Stomach (tissue), 4 donors: ENCODE results near the gene COL8A2.

ENCODE experiments used
- EP300 ChIP-seq: sonication (generic); formaldehyde crosslinking; IDR thresholded peaks from one replicate; pipeline ENCODE4 v1.6.1; 2017; ENCODE audit warnings: antibody characterized with exemption
- TF ChIP-seq, protein P1 (sequence below), 7 experiments: fragments of 450-650 bp in 4 of 7; fragments of 200-600 bp in 3 of 7; sonication (generic) in 3 of 7; IDR thresholded peaks; one replicate each; pipeline ENCODE4 v1.5.1; 2016 to 2019; ENCODE audit warnings: antibody characterized with exemption in 7 of 7, control low read depth in 2 of 7, mild to moderate bottlenecking in 1 of 7

DNA sequence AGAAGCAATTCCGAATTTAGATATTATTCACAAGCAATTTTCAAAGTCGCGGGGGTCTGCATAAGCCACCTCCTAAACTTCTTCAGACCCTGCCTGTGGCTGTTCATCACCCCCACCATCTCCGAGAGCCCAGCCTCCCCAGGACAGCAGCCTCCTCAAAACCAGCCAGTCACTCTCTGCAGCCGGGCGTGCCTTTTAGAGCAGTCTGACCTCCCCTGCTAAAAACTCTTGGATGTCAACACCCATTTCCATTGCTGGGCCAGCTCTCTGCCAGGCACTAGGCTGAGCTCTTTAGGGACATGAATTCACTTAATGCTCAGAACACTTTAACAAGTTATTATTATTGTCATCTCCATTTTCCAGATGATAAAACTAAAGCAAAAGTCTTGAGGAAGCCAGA is 24.6 kb downstream of the COL8A2 start:
- TF ChIP-seq, protein P1, sequence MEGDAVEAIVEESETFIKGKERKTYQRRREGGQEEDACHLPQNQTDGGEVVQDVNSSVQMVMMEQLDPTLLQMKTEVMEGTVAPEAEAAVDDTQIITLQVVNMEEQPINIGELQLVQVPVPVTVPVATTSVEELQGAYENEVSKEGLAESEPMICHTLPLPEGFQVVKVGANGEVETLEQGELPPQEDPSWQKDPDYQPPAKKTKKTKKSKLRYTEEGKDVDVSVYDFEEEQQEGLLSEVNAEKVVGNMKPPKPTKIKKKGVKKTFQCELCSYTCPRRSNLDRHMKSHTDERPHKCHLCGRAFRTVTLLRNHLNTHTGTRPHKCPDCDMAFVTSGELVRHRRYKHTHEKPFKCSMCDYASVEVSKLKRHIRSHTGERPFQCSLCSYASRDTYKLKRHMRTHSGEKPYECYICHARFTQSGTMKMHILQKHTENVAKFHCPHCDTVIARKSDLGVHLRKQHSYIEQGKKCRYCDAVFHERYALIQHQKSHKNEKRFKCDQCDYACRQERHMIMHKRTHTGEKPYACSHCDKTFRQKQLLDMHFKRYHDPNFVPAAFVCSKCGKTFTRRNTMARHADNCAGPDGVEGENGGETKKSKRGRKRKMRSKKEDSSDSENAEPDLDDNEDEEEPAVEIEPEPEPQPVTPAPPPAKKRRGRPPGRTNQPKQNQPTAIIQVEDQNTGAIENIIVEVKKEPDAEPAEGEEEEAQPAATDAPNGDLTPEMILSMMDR (IDR thresholded peaks at IDR 0.05), result no peak
- TF ChIP-seq EP300, result no peak
